Non-pigmented ciliary epithelial cell (primary cell): Measurements from ENCODE around the gene KRTAP9-4.
"Not testable (repeated sequence)": the region's sequence is repeated elsewhere in the genome, so short reads cannot be mapped to it uniquely, and the experiment has no call there.

Experiments used
- DNase-seq: peaks from one replicate; pipeline ENCODE4 v3.0.0-alpha.2; 2010; ENCODE audit warnings: low read depth

KRTAP9-4 gene, protein sequence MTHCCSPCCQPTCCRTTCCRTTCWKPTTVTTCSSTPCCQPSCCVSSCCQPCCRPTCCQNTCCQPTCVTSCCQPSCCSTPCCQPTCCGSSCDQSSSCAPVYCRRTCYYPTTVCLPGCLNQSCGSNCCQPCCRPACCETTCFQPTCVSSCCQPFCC

DNA sequence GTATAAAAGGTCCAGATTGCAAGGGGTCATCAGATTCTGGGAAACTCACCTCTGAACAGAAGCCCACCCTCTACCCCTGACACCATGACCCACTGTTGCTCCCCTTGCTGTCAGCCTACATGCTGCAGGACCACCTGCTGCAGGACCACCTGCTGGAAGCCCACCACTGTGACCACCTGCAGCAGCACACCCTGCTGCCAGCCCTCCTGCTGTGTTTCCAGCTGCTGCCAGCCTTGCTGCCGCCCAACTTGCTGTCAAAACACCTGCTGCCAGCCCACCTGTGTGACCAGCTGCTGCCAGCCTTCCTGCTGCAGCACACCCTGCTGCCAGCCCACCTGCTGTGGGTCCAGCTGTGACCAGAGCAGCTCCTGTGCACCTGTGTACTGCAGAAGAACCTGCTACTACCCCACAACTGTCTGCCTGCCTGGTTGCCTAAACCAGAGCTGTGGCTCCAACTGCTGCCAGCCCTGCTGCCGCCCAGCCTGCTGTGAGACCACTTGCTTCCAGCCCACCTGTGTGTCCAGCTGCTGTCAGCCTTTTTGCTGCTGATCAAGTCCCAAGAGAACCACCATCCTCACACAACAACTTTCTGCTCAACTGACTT, at the start of gene KRTAP9-4:
TSS of gene KRTAP9-4 (plus strand) at position 51 of the 604 bp plus-strand sequence. CDS start at position 85, 34 bp downstream.
- DNase-seq: not testable (repeated sequence)

DNA sequence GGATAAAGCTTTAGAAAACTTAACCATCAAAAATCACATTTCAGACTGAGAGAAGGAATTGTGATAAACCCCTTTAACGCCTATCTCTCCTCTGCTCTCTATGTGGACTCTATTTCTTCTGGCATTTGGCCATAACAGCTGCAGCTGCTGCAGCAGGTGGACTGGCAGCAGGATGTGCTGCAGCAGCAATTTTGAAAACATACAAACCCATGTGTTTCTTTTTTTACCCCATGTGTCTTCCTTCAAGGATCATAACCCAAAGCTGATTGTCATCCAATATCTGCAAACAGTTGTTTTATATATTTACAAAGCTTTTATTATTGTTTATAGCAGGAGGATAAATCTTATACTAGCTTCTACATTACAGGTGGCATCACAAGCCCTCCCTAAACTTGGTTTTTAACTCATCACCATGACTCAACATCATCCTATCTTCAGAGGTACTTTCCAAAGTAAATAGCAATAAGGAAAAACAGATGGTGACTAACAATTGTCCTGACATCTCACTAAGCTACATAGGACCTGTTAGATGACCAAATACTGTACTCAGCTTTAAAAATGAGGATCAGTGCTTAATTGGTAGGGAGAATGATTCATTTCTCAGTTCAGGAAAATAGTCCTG, 37.5 kb upstream of the KRTAP9-4 start:
- no peak for DNase-seq

DNA sequence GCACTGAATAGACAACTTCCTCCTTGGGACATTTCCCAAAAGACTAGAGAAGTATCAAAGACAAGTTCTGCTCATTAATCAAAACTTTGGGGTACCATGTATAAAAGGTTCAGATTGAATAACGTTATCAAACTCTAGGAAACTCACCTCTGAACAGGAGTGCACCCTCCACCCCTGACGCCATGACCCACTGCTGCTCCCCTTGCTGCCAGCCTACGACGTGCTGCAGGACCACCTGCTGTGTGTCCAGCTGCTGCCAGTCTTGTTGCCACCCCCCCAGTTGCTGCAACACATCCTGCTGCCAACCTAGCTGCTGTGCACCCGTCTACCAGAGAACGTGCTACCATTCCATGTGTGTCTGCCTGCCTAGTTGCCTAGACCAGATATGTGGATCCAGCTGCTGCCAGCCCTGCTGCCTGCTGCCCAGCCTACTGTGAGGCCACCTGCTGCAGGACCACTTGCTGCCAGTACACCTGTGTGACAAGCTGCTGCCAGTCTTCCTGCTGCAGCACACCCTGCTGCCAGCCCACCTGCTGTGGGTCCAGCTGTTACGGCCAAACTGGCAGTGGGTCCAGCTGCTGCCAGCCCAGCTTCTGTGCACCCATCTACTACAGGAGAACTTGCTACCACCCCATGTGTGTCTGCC, 36.8 kb upstream of the KRTAP9-4 start:
- no peak for DNase-seq

DNA sequence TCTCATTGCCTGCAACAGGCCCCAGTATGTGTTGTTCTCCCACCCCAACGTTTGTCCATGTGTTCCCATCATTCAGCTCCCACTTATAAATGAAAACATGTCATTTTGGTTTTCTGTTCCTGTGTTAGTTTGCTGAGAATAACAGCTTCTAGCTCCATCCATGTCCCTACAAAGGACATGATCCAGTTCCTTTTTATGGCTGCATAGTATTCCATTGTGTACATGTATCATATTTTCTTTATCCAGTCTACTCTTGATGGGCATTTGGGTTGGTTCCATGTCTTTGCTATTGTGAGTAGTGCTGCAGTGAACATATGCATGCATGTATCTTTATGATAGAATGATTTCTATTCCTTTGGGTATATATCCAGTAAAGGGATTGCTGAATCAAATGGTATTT, 33.8 kb upstream of the KRTAP9-4 start:
- no peak for DNase-seq

DNA sequence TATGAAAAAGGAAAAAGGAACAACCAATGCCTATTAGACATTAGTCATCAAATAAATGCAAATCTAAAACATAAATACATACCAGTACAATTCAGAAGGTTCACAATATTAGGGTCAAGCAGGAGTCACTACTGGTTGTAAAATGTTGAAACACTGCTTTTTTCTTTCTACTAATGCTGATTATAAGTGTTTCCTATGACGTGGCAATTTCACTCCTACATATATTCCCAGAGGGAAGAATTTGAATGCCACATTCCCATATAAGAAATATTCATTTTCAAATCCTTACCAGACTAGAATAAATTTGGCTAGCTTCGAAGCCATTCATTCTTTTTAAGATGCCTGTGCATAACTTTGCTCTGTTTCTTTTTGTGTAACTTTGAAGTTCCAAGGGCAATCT, 25.7 kb upstream of the KRTAP9-4 start:
- no peak for DNase-seq

DNA sequence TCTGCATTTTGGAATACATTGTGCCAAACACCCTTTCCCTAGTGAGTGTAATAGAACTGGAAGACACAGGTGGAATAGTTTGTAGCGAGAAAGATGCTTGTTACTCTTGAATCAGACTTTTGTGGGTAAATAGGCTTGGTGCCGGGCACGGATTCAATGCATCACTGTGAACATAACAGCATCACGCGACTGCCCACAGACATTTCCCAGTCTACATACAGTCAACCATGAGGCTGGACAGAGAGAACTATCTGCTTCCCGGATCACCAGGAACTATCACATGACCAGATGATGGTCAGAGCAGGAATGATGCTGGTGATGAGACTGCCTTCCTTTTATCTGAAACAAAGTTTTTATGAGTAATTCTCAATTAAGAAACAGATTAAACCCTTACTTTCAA, 23.4 kb upstream of the KRTAP9-4 start:
- no peak for DNase-seq

DNA sequence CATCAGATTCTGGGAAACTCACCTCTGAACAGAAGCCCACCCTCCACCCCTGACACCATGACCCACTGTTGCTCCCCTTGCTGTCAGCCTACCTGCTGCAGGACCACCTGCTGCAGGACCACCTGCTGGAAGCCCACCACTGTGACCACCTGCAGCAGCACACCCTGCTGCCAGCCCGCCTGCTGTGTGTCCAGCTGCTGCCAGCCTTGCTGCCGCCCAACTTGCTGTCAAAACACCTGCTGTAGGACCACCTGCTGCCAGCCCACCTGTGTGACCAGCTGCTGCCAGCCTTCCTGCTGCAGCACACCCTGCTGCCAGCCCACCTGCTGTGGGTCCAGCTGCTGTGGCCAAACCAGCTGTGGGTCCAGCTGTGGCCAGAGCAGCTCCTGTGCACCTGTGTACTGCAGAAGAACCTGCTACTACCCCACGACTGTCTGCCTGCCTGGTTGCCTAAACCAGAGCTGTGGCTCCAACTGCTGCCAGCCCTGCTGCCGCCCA, 22.8 kb upstream of the KRTAP9-4 start, which contains the start of gene KRTAP9-2:
TSS of gene KRTAP9-2 (plus strand) at position 51 of the 498 bp plus-strand sequence. CDS start at position 58, 7 bp downstream.
- not testable (repeated sequence) for DNase-seq

DNA sequence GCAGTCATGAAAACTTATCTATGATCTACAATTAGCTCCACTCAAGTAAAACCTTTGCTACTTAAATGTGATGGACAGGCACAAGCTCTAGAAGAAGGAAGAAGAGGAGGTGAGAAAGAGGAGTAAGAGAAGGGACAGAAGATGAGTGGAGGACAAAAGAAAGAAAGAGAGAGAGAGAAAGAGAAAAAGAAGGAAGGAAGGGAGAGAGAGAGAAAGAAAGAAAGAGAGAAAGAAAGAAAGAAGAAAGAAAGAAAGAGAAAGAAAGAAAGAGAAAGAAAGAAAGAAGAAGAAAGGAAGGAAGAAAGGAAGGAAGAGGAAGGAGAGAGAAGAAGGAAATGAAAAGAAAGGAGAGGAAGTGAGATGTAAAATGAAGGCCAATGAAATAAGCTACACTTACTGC, 19.4 kb upstream of the KRTAP9-4 start:
- DNase-seq: no peak

DNA sequence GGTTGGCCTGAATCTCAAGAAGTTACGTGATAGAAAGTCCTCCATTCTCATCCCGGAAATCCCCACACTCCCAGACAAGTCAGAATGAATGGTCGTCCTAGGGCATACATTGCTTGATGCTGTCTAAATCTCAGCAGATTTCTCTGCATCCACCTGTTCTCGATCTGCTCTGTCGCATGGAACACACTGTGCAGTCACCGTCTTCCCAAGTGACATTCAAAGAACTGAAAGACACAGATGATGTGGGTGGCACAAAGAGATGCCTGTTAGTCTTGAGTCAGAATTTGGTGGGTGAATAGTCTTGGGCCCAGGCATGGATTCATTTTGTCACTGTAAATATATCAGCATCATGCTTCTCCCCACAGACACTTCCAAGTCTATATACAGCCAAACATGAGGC, 17.8 kb upstream of the KRTAP9-4 start:
- DNase-seq: no peak

DNA sequence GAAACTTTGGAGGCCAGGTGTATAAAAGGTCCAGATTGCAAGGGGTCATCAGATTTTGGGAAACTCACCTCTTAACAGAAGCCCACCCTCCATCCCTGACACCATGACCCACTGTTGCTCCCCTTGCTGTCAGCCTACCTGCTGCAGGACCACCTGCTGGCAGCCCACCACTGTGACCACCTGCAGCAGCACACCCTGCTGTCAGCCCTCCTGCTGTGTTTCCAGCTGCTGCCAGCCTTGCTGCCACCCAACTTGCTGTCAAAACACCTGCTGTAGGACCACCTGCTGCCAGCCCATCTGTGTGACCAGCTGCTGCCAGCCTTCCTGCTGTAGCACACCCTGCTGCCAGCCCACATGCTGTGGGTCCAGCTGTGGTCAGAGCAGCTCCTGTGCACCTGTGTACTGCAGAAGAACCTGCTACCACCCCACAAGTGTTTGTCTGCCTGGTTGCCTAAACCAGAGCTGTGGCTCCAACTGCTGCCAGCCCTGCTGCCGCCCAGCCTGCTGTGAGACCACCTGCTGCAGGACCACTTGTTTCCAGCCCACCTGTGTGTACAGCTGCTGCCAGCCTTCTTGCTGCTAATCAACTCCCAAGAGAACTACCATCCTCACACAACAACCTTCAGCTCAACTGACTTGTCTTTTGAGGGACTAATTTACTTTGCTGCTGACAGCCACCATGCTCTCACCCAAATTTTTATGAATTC, 16.9 kb upstream of the KRTAP9-4 start, which contains the start of gene KRTAP9-3:
TSS of gene KRTAP9-3 (plus strand) at position 51 of the 707 bp plus-strand sequence. CDS start at position 104, 53 bp downstream.
- not testable (repeated sequence) for DNase-seq

DNA sequence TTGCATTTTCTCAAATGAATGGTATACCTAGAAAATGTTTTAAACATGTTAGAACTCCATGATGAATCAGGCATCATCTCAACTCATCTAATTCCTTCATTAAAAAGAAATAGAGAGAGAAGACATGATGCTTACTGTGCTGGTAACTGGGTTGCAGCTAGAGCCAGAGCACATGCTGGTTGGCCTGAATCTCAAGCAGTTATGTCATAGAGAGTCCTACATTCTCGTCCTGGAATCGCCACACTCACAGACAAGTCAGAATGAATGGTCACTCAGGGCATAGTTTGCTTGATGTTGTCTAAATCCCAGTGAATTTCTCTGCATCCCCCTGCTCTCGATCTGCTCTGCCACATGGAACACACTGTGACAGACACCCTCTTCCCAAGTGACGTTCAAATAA, 12.4 kb upstream of the KRTAP9-4 start:
- DNase-seq: not testable (repeated sequence)

DNA sequence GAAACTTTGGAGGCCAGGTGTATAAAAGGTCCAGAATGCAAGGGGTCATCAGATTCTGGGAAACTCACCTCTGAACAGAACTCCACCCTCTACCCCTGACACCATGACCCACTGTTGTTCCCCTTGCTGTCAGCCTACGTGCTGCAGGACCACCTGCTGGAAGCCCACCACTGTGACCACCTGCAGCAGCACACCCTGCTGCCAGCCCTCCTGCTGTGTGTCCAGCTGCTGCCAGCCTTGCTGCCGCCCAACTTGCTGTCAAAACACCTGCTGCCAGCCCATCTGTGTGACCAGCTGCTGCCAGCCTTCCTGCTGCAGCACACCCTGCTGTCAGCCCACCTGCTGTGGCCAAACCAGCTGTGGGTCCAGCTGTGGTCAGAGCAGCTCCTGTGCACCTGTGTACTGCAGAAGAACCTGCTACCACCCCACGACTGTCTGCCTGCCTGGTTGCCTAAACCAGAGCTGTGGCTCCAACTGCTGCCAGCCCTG, 11.5 kb upstream of the KRTAP9-4 start, which contains the start of gene KRTAP9-8:
TSS of gene KRTAP9-8 (plus strand) at position 51 of the 489 bp plus-strand sequence. CDS start at position 104, 53 bp downstream.
- not testable (repeated sequence) for DNase-seq

DNA sequence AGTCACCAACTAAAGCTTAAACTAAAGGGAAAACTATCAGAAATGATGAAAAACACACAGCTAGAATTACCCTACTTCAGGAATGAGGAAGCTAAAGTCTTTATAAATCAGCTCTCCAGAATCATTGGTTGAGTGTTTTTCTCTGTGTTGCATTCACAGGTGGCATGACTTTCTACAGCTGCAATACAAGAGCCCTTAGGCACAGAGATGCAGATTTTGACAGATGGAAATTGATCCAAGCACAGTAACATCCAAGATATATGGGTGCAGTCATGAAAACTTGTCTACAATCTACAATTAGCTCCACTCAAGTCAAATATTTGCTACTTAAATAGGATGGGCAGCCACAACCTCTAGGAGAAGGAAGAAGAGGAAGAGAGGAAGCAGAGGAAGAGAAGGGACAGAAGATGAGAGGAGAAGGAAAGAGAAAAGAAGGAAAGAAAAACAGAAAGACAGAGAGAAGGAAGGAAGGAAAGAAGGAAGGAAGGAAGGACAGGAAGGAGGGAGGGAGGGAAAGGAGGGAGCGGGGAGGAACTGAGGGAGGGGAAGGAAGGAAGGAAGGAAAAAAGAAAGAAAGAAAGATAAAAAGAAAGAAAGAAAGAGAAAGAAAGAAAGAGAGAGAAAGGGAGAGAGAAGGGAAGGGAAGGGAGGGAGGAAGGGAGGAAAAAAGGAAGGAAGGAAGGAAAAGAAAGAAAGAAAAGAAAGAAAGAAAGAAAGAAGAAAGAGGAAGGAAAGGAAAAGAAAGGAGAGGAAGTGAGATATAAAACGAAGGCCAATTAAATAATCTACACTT, 2.3 kb upstream of the KRTAP9-4 start:
- DNase-seq: not testable (repeated sequence)

DNA sequence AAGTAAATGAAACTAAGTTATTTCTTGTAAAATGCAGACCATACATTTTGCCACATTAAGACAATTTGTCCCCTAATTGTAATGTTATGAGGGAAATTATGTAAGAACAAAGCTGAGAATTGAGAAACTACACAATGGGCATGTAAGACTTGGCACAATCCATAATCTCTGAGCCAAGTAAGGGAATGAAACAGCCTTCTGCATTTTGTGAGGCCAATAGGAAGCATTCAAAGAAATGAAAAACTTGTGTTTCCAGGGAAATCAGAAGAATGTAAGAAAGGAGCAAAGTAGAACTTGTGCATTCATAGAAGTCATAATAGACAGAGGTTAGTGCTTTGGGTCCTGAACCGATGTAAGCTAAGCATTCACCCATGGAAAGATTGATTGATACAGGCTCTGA, 1.8 kb downstream of the KRTAP9-4 start:
- DNase-seq: no peak

DNA sequence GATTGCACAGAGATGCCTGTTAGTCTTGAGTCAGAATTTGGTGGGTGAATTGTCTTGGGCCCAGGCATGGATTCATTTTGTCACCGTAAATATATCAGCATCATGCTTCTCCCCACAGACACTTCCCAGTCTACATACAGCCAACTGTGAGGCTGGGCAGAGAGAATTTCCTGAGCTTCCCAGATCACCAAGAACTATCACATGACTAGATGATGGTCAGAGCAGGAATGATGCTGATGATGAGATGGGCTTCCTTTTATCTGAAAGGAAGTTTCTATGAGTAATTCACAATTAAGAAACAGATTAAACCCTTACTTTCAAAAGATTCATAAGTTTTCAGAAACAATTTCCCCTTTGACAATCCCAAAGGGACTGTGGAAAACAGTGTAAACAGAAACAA, 5.4 kb downstream of the KRTAP9-4 start:
- DNase-seq: no peak

DNA sequence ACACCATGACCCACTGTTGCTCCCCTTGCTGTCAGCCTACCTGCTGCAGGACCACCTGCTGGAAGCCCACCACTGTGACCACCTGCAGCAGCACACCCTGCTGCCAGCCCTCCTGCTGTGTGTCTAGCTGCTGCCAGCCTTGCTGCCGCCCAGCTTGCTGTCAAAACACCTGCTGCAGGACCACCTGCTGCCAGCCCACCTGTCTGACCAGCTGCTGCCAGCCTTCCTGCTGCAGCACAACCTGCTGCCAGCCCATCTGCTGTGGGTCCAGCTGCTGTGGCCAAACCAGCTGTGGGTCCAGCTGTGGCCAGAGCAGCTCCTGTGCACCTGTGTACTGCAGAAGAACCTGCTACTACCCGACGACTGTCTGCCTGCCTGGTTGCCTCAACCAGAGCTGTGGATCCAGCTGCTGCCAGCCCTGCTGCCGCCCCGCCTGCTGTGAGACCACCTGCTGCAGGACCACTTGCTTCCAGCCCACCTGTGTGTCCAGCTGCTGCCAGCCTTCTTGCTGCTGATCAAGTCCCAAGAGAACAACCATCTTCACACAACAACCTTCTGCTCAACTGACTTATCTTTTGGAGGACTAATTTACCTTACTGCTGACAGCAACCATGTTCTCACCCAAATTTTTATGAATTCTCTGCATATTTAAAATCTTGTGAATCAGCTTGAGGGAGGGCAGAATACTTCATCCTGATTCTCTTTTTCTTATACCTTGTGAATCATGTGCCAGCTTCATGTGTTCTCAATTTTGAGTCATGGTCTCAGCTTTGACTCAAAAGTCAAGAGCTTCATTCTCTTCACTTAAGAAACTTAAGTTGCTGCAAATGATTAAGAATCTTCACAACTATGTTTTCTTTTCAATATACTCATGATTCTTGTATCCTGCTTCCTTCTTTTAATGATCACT, 6.1 kb downstream of the KRTAP9-4 start, which contains the start of gene KRTAP9-9:
TSS of gene KRTAP9-9 (plus strand) at position 4 of the 910 bp plus-strand sequence.
- not testable (repeated sequence) for DNase-seq

DNA sequence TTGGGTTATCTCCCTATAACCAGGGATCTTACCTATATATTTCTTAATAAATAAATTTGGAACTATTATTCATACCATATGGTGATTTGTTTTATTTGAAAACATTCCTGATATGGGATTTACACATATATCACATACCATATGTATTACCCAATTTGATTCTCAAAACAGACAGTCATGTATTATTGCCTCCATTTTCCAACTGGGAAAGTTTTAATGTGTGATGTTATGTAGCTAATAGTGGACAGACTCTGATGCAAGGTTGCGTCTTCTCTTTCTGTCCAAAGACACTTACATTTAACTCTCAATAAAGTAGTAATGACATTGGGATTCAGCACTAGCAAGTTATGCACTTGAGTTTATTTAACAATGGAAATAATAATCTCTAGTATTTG, 6.8 kb downstream of the KRTAP9-4 start:
- no peak for DNase-seq

DNA sequence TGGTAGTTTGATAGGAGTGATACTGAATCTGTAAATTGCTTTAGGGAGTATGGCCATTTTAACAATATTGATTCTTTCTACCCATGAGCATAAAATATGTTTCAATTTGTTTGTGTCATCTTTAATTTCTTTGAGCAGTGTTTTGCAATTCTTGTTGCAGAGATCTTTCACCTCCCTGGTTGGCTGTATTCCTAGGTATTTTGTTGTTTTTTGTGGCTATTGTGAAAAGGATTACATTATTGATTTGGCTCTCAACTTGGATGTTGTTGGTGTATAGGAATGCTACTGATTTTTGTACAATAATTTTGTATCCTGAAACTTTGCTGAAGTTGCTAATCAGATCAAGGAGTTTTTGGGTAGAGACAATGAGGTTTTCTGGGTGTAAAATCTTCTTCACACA, 8.9 kb downstream of the KRTAP9-4 start:
- no peak for DNase-seq

DNA sequence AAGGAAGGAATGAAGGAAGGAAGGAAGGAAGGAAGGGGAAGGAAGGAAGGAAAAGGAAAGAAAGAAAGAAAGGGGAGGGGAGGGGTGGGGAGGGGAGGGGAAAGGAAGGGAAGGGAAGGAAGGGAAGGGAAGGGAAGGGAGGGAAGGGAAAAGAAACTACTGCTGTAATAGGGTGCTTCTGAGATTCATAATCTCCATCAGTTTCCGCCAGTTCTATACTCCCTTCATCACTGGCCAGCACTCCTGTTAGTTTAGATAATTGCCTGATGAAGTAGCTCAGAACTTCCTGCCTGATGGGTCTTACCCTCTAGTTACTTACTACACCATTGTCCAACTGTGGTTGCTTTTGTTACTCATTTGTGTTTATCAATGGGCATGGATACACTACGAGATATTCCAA, 13.7 kb downstream of the KRTAP9-4 start:
- DNase-seq: no peak

DNA sequence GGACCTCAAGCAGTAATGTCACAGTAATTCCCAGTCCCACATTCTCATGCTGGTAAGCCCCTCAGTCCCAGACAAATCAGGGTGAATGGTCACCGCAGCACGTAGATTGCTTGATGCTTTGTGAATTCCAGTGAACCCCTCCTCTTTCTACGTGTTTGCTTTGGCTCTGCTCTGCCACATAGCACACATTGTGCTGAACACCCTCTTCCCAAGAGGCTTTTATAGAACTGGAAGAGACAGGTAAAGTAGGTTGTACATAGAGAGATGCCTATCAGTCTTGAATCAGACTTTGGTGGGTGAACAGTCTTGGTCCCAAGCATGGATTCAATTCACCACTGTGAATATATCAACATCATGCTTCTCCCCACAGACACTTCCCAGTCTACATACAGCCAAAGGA, 15.1 kb downstream of the KRTAP9-4 start:
- DNase-seq: no peak
